ENCODE data around the gene TBL1Y.

- TF ChIP-seq ZNF274 (IDR thresholded peaks at IDR 0.05; ENCODE audit: low read depth, low read length) (no peak), YY1 (IDR thresholded peaks at IDR 0.05; ENCODE audit: insufficient read depth, insufficient read length) (no peak), SUZ12 (IDR thresholded peaks at IDR 0.05; ENCODE audit: extremely low read depth, insufficient read depth, insufficient read length) (no peak)
These were observed 186.5 kb downstream of the TBL1Y start for GRCh38 chrY:7097021-7097420.

All from NT2/D1 (cell line).